GM18873 (cell line): ENCODE results near the gene SMIM43.
"Not testable (repeated sequence)": the region's sequence is repeated elsewhere in the genome, so short reads cannot be mapped to it uniquely, and the experiment has no call there.

Experiments
- ATAC-seq: cut with Tn5 transposase; IDR thresholded peaks from one replicate; pipeline ENCODE4 v1.9.1; 2021; ENCODE audit warnings: mild to moderate bottlenecking, moderate library complexity, moderate number of reproducible peaks; ENCODE audit not compliant: unreplicated experiment, low FRiP score

Gene SMIM43

DNA sequence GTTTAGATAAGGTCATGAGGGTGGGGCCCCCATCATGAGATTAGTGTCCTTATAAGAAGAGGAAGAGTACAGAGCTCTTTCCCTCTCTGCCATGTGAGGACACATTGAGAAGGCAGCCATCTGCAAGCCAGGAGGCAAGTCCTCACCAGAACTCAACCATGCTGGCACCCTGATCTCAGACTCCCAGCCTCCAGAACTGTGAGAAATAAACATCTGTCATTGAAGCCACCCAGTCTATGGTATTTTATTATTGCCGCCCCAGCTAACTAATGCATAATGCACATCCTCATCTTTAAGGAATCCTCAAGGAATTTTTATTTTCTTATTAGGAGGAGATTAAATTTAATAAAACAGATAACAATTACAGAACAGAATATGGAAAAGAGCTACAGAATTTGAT is 19.4 kb upstream of the SMIM43 start:
- no peak for ATAC-seq

DNA sequence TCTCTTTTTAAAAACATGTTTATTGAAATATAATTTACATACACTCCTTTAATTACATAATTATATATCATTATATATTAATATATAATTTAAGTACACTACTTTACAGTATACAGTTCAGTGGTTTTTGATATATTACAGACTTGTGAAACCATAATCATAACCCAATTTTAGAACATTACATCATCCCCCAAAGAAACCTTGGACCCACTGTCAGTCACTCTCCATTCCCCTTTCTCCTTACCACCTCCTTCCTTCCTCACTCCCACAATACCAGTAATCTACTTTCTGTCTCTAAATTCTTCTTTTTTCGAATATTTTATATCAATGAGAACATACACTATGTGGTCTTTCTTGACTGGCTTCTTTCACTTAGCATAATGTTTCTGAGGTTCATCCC is 18.2 kb upstream of the SMIM43 start:
- no peak for ATAC-seq

DNA sequence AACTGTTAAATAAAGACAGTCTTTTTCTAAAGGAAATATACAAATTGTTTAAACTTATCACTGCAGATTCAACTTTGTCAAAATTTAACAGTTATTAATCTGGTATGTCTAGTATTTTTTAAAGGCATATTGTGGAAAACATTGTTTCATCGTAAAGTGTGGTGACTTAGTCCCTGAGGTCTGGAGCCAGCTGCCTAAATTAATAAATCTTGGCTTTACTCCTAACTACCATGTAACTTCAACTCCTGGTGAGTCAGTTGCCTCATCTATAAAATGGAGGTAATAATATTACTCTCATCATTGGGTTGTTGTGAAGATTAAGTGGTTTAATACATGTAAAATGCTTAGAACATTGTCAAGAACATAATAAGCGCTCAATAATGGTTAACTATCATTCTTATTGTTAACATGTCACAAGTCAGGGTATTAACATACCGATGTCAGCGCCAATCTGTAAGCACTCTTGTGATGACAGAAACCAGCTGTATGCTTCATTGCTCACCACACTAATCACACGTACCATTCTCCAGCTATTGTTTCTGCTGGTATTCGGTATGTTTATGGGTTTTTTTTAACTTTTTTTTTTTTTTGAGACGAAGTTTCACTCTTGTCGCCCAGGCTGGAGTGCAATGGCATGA is 14.1 kb upstream of the SMIM43 start:
- no peak for ATAC-seq

DNA sequence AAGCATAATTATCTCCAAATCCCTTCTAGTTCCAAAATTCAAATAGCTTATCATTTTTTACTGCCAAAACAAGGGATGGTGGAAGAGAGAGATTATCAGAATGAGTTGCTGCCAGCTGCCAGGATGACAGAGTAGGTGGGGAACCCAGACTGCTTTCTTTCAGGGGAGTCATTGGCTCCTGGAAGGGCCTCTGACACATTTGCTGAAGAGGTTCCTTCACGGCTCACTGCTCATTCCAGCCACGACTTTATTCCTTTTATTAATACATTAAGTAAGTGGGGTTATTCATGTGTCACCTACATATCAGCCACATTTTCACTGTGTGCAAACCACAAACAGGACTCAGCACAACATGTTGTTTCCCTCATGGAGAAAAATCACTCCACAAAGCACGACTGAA is 12.7 kb upstream of the SMIM43 start:
- no peak for ATAC-seq

DNA sequence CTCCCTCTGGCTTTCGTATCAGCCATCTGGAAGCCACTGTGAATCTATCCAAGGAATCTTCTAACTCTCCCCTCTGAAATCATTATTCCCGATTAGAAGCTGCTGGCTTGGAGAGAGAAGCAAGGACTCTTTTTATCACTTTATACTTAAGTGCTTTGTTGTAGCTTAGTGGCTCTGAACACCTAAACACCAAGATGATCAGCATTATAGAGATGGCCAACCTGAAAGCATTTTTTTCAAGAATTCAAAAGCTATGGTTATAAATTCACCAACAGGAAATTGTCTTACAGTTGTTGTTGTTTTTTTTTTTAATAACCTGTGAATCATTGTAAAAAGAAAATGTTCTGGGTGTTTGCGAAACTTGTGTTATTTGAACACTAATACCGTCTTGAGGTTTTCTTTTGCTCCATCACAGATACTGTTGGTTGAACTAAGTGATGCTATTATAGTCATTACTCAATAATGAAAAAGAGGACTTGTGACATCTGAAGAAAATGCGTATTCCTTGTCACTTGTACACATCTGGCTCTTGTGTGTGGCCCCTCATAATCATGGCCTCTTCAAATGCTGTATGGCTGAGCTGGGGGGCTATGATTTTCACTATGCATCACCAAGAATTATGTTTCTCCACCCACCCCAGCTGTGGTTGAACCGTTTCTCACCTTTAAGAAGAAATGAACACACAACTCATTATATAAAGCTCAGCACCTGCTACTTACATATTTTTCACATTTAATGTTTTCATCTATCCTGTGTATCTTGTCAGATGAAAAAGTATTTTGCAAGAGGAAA is 11.8 kb upstream of the SMIM43 start:
- no peak for ATAC-seq

DNA sequence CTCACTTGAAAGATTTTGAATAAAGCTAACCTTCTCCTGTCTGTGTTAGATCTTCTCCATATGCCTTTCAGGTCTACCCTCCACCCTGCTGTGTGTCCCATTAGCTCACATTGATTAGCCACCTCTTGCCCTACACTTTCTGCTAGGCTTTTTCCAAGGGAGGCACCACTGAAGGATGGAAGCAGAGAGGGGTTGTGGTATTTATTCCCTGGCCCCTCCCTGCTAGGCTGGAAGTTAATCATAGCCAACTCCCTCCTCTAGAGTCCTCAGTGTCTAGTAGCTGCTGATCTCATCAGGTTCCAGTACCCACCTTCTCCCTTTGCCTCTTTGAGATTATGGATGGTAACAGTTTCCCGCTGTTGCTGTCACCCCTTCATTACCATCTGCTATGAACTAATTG is 8.9 kb upstream of the SMIM43 start:
- ATAC-seq, result no peak

DNA sequence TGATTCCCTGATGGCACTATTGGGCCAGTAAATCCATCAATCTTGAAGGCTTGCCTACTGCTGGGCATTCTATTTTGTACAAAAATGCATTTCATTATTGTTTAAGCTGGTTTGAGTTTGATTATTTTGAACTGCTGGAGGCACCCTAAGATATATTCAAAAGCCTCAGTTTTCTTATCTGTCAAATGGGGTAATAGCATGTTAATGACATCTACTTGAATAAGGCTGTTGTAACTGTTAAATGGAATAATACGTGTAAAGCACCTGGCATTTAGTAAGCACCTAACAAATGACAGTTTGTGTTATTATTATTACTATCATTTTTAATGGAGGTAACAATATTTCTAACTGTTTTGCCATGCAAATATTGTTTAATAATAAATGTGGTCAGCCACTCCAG is 6.9 kb upstream of the SMIM43 start:
- ATAC-seq, result no peak

DNA sequence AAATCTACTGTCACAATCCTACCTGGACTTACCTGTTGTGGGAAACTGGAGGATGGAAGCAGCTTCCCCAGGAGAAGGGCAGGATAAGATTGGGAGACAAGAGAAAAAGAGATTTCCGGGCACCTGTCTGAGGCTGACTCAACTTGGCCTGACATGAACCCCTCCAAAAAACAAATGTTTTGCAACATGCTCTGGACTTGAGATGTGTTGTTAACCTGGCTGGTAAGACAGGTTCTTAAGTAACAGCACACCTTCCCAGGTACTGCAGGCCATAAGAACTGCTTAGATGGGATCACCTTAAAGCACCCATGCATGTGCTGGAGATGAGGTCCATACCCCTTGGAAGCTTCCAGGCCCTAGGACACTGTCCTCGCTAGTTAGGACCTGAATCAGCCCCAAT is 4.4 kb upstream of the SMIM43 start:
- ATAC-seq, result no peak

DNA sequence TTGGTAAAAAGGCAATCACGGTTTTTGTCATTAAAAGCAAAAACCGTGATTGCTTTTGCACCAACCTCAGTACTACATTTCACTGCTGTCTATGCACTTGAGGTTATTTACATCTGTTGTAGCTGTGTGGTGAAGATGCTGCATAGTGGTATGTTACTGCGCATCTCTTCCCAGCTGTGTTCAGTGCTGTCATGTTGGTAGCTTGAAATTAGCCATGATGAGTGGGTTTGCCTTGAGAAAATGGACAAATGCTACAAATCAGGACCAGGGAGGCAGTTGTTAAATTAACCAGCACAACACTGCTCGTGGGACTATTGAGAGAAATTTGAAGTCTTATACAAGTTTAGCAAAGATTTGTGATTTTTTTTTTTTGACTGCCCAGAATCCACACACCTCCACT is 2.2 kb upstream of the SMIM43 start:
- ATAC-seq, result no peak

DNA sequence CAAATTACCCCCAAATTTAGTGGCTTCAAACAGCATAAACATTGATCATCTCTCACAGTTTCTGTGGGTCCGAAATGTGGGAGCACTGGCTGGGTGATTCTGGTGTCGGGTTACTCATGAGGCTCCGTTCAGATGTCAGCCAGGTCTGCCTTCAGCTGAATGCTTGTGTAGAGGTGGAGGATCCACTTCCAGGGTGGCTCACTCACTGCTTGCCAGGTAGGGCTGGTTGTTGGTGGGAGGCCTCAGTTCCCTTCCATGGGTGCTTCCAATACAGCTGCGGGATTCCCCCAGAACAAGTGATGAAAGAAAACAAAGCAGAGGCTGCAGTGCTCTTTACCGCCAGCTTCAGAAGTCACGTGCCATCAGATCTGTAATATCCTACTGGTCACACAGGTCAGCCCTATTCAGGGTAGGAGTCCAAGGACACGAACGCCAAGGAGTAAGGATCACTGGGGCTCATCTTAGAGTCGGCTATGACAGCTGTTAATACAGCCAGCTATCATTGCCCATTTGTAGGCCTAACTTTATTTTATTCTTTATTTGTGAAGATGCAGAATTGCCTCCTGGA is 1.1 kb upstream of the SMIM43 start:
- ATAC-seq, result no peak

DNA sequence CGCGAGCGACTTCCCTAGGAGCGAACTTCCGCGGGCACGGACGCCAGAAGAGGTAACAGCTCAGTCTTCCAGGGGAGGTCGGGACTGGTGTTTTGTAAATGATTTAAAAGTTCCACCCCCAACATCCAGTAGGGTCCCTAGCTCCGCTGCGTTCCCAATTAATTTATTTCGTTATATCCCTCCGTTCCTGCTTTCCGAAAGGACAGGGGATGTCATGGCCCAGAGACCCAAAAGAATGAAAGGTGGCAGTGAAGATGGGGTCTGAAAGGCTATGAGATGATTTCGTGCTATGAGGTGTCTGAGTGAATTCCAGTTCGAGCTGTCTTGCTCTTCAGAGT is 373 bp upstream of the SMIM43 start:
- ATAC-seq, result no peak

DNA sequence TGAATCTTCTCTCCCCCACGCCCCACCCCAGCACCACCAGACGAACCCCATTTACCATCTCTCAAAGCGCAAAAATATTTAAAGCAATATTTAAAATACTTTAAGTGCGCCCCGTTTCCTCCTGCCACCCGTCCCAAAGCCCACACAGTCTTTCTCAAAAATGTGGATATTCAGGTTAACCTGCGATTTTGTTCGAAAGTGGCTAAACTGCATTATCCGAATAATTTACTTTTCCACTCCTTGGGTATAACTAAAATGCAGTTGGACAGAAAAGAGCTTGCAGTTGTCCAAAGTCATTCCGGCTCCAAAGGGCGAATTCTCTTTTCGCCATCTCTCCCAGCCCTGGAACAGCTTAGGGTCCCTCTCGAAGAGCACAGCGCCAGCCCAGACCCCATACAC is 662 bp downstream of the SMIM43 start:
- ATAC-seq, result no peak

DNA sequence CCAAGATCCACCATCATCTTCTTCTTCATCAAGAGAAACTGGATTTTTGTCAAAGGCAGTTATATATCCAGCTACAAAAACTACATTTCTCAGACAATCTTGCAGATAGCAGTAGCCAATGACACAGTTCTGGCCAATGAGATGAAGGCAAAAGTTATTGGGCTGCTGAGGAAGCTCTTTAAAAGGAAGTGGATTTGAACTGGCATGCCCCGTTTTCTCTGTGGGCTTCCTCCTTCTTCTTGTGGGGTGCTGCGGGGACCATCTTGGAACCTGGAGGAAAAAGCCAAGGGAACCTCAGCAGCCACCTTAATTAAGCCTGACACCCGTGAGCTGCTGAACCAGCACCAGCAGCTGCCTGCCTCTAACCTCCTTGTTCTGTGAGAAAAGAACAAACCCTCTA is 4.8 kb downstream of the SMIM43 start:
- ATAC-seq, result no peak

DNA sequence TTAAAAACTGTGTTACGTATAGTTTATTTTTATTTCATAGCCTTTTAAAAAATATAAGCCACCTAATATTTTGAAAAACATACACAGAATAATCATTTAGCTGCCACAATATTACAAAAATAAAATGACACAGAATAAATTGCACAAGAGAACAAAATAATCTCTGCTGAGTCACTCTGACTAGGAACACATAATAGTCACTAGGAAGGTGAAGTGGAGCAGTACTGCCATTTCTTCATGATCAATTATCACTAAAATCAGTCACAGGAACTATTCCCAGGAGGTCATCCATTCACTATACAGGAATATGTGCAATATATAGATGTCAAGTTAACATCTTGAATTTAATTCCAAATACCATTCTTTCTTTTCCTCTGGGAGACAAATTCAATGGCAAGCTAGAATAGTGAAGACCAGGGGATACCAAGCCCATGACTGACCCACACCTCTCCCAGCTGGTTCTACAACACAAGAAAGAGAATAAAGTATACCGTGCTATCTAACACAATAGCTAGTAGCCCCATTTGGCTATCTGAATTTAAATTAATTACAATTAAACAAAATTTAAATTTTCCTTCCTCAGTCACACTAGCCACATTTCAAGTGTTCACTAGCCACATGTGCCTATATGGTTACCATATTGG is 5.9 kb downstream of the SMIM43 start:
- ATAC-seq, result no peak

DNA sequence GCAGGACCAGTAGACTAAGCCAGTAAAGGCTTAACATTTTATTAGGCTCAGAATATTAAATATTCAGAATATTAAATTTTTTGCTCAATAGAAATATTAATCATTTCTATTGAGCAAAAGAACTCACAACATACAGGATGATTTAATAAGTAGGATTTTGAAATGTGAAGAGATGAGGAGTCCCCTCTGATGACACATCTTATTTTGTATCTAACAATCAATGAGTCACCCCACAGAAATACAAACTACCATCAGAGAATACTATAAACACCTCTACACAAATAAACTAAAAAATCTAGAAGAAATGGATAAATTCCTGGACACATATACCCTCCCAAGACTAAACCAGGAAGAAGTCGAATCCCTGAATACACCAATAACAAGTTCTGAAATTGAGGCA is 12.8 kb downstream of the SMIM43 start:
- not testable (repeated sequence) for ATAC-seq

DNA sequence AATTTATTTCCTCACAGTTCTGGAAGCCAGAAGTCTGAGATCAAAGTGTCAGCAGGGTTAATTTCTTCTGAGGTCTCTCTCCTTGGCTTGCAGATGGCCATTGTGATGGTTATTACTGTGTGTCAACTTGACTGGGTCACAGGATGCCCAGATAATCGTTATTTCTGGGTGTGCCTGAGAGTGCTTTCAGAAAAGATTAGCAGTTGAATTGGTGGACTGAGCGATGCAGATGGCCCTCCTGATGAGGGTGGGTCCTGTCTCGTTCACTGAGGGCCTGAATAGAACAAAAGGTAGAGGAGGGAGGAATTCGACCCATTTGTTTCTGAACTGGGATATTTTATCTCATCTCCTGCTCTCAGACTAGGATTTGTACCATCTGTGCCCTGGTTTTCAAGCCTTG is 15.7 kb downstream of the SMIM43 start:
- ATAC-seq, result no peak

DNA sequence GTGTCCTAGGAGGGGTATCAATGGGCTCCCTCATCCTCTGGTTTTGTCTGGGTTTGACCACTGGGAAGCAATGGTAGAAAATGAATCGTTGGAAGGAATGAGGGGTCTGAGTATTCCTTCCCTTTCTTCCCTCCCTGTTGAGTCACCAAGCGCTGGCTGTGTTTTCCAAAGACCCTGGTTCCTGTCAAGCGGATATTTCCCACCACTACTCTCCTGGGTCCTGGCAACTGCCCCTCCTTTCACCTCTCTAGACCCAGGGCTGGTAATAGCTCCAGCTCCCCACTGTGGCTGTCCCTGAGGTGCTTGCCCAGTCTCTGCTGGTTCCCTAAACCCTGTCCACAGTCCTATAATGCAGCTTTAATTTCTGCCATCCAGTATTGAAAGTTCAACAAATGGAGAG is 22.2 kb downstream of the SMIM43 start:
- no peak for ATAC-seq

DNA sequence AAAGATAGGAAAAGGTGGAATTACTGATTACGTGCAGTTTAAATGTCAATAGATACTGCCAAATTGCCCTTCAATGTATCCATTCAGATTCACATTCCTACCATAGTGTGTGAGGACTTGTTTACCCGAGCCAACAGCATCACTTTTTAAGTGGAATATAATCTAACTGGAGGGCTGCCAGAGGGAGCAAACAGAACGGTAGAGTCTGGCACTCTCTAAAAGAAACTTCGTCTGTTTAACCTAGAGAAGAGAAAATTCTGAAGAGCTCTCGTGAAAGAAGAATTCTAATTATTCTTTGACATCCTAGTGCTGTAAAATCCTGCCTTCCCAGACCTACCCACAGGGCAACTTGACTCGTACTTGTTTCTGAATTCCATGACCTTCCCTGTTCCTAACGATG is 23.2 kb downstream of the SMIM43 start:
- ATAC-seq, result no peak

DNA sequence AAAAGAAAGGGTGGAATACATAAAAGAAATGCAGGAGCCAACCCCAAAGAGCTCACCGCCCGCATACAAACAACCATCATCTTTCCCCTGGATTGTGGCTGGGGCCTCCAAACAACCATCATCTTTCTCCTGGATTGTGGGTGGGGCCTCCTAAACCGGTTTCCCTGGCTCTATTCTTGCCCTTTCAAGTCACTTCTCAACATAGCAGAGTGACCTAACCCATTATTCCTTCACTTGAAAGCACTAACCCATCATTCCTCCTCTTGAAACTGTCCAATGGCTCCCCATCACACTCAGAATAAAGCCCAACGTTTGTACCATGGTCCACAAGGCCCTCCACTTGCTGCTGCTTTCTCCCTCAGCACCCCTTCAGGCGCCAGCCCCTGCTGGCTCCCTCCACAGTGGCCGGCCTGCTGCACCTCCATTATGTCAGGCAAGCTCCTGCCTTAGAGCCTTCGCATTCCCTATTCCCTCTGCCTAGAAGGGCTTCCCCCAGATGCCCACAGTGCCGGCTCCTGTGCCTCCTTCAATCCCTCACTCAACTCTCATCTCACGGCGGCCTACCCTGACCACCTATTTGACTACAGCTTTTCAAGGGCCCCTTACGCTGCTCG is 24.1 kb downstream of the SMIM43 start:
- ATAC-seq, result no peak

DNA sequence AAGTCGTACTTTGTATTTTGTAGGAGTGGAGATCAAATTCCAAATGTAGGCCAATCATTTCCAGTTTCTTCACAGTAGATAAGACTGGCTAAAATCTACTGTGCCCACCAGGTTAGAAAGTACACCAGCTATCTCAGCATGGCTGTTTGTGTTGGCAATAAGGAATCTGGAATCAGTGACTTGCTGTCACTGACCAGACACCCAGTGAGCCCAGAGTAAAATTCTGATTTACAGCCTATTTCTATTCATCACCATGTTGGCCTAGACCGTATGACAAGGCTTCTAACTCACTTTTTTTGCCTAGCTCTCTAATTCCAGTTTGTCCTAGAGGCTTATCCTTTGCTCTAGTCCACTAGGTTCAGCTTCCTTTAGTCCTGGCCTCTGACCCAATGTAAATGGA is 25.4 kb downstream of the SMIM43 start:
- ATAC-seq, result no peak

DNA sequence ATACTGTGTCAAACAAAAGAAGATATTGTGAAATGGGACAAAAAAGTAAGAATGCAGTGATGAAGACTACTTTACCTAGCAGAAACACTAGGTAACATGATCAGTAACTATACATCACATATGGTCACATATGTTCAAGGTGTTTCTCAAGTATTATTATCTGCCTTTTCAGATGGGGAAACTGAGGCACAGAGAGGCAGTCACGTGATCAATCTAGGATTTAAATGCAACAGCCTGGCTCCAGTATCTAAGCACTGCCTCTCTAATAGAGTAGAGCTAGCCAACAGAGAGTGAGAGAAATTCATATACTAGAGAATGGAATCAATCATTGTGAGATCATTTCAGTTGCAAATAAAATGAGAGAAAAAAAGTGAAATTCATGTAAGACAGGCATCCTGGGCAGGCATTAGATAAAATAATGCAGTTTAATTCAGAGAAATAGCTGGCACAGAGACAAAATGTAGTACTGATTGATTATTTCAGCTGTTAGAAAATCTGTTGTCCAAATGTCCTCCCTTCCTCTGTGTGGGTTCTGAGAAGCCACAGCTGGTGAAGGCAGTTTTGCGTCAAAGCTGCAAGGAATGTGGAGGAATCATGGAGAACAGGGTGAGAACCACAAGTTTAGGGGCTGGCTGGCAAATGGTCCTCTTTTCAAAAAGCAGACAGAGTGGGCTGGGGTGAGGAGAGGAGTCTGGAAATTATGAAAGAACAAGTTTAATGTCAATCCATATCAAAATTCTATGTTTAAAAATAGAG is 26.0 kb downstream of the SMIM43 start:
- no peak for ATAC-seq
